Stimulated activated memory B cell treated with anti-CD40 and anti-IgM and Interleukin-4, amounts not matched to agents 10 μg/mL and 1 μg/mL and 100 μg/mL, for 72 hours (primary cell): ENCODE measurements around the gene APC.

Experiments used
- ATAC-seq: fragments of 150-1000 bp; cut with Tn5 transposase; 2 replicates; pipeline ENCODE4 v1.10.0; 2021
- H3K27ac Mint-ChIP-seq: one replicate; pipeline ENCODE4 v1.8.0; 2022; ENCODE audit warnings: mild to moderate bottlenecking, mixed read lengths
- H3K27me3 Mint-ChIP-seq: one replicate; pipeline ENCODE4 v1.8.0; 2022; ENCODE audit warnings: mixed read lengths
- H3K36me3 Mint-ChIP-seq: one replicate; pipeline ENCODE4 v1.8.0; 2022; ENCODE audit warnings: mixed read lengths
- H3K4me1 Mint-ChIP-seq: one replicate; pipeline ENCODE4 v1.8.0; 2022; ENCODE audit warnings: mixed read lengths
- H3K4me3 Mint-ChIP-seq: one replicate; pipeline ENCODE4 v1.8.0; 2022; ENCODE audit warnings: mild to moderate bottlenecking, moderate library complexity, mixed read lengths
- H3K9me3 Mint-ChIP-seq: one replicate; pipeline ENCODE4 v1.8.0; 2022; ENCODE audit warnings: mixed read lengths

The APC gene

DNA sequence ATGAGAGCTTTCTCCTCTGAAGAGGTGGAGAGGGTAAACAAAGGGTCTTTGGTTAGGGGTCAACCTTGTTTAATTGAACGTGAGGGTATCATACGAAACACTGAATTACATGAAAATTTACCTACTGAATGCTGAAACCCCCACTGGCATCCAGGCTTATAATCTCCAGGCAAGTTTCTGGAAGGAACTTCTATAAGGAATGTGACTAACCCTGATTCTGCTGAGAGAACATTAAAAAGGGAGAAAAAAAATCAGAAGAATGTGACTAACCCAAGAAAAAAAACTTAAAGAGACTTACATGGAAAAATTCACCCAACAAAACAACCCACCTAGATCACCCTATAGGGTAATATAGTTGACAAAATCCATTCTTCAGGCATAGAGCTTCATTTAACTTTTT, 55.5 kb downstream of the APC start:
- H3K4me3 Mint-ChIP-seq, result no peak overlapping the region
- no peaks in the 10 kb centered on the region for H3K27me3 Mint-ChIP-seq
- H3K9me3 Mint-ChIP-seq, result no peaks in the 10 kb centered on the region
- H3K4me1 Mint-ChIP-seq, result peaks cover 29% of the 10 kb centered on the region
- ATAC-seq, result no peak
- peak overlapping the region; percentile 64 for H3K27ac Mint-ChIP-seq
- peaks cover 31% of the 10 kb centered on the region for H3K36me3 Mint-ChIP-seq

DNA sequence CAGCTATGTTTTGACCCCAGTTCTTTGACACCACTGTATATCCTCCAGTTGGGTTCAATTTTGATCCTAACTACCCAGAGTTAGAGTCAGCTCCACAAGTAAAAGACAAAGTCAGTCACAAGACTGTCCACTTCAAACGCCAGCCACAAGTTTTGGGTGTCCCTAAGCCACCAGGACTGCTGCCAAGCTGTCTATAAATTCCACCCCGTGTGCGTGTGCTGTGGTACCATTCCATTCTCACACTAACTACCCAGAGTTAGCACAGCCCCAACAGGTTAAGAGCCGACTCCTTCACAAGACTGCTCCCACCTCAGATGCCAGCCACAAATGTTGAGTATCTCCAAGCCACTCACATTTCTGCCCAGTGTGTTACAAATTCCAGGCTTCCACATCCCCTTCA, 56.7 kb downstream of the APC start:
- peak overlapping the region; percentile 64 for H3K27ac Mint-ChIP-seq
- no peak overlapping the region for H3K4me3 Mint-ChIP-seq
- H3K36me3 Mint-ChIP-seq, result peaks cover 36% of the 10 kb centered on the region
- H3K9me3 Mint-ChIP-seq, result no peaks in the 10 kb centered on the region
- ATAC-seq, result no peak
- peaks cover 29% of the 10 kb centered on the region for H3K4me1 Mint-ChIP-seq
- no peaks in the 10 kb centered on the region for H3K27me3 Mint-ChIP-seq

DNA sequence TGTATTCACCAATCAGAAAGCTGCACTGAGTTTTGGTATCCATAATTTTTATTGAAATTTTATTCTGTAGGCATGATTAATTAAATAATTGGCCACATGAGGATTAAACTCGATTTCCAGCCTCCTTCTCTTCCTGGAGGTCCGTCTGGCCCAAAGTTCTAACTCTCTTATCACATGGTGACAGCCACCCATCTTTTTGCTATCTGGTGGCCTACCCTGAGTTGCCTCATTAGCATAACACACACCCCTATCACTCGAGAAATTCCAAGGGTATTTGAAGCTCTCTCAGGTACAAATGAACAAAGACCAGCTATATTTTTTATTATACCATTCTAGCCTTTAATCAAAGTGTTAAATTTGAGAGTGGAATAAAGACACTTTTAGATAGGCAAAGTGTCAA, 57.7 kb downstream of the APC start:
- peak overlapping the region; percentile 18 for H3K4me3 Mint-ChIP-seq
- no peaks in the 10 kb centered on the region for H3K9me3 Mint-ChIP-seq
- H3K27me3 Mint-ChIP-seq, result no peaks in the 10 kb centered on the region
- ATAC-seq, result no peak
- H3K27ac Mint-ChIP-seq, result peak overlapping the region; percentile 64
- H3K36me3 Mint-ChIP-seq, result peaks cover 42% of the 10 kb centered on the region
- peaks cover 29% of the 10 kb centered on the region for H3K4me1 Mint-ChIP-seq

DNA sequence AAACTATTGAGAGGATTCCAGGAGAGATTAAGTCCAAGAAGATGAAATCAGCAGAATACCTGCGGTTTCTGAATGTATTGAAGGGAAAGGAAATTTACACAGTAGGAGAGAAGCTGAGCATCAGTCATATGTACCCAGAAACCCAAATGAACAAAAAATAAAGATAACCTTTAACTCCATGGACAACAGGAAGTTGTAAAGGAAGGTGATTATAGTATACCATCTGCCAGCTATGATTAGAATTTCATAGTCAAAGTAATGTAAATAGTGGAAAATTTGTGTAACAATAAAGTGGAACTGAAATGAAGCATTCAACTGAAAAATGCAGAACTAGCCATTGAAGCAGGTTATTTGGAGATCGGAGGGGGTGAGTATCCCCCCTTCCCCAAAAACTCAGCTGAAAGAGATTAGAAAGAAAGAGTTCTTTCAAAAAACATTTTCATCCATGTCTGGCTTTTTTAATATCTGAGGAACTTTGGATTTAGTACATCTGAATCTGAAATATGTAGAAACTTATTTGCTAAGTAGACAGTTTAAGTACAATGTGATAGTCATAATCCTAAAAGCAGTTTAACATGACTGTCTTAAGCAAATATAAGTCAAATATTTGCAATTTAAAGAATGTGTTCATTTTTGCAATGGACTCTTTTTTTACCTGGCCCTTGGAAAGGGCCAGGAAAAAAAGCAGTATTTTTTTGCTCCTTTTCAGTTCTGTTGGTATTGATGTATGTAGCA, 58.4 kb downstream of the APC start:
- ATAC-seq, result peak; percentile 81
- H3K9me3 Mint-ChIP-seq, result no peaks in the 10 kb centered on the region
- H3K27me3 Mint-ChIP-seq, result no peaks in the 10 kb centered on the region
- H3K36me3 Mint-ChIP-seq, result peaks cover 45% of the 10 kb centered on the region
- H3K4me1 Mint-ChIP-seq, result peaks cover 29% of the 10 kb centered on the region
- H3K4me3 Mint-ChIP-seq, result peak overlapping the region; percentile 18
- H3K27ac Mint-ChIP-seq, result peak overlapping the region; percentile 64

DNA sequence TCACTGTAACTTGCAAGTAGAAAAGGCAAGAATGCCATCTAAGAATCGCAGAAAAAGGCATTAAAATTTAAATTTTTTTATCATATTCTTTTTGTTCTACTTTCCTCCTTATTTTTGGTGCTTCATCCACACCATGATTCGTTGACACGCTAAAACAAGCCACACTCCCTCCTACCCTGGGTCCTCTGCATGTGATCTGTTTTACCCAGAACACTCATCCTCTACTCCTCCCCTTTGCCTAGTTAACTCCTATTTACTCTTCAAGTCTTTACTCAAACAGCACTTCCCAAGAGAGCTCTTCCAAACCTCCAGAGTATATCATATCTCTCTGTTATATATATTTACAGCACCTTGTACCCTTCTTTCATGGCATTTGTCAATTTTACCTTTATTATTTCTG, 62.0 kb downstream of the APC start:
- H3K27ac Mint-ChIP-seq, result no peak overlapping the region
- H3K36me3 Mint-ChIP-seq, result peaks cover 33% of the 10 kb centered on the region
- no peaks in the 10 kb centered on the region for H3K9me3 Mint-ChIP-seq
- H3K4me1 Mint-ChIP-seq, result peaks cover 24% of the 10 kb centered on the region
- ATAC-seq, result no peak
- no peaks in the 10 kb centered on the region for H3K27me3 Mint-ChIP-seq
- H3K4me3 Mint-ChIP-seq, result no peak overlapping the region

DNA sequence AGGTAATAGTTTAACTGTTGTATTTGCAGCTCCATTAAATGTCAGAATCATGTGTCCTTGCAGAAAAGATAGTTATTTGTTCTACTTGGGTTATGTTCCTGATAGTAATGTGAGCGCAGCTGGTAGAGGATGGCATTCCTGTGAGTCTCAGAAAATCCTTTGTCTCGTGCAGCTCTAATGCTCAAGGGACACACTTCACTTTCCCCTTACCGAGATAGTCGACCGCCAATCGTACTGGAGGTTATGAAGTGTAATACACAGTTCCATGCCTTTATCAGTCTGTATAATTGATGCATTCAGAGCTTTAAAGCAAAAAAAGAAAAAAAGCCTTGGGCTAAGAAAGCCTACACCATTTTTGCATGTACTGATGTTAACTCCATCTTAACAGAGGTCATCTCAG, 63.2 kb downstream of the APC start:
- Mint-ChIP-seq H3K36me3 (peaks cover 41% of the 10 kb centered on the region), H3K4me3 (no peak overlapping the region), H3K9me3 (no peaks in the 10 kb centered on the region), H3K4me1 (peaks cover 12% of the 10 kb centered on the region), H3K27me3 (no peaks in the 10 kb centered on the region), H3K27ac (no peak overlapping the region)
- ATAC-seq, result no peak

DNA sequence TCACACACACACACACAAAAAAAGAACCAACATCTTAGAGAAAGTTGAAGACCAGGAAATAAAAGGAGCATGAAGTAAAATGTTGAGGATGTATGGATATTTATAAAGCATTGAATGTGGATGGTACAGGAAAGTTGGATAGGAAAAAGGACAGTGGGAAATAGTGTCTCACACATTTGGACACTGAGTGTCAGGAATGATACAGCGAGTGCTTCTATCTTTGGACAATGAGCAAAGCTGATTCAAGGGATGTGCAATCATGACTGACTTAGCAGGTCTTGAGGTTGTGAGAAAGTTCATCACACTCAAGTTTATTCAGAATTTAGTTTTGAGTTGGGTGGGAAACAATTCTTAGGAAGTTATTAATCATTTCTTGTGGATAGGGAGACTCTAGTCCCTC, 73.3 kb downstream of the APC start:
- no peaks in the 10 kb centered on the region for H3K27me3 Mint-ChIP-seq
- H3K4me1 Mint-ChIP-seq, result peaks cover 18% of the 10 kb centered on the region
- H3K36me3 Mint-ChIP-seq, result peaks cover 53% of the 10 kb centered on the region
- H3K9me3 Mint-ChIP-seq, result peaks cover 3% of the 10 kb centered on the region
- no peak for ATAC-seq
- no peak overlapping the region for H3K4me3 Mint-ChIP-seq
- H3K27ac Mint-ChIP-seq, result no peak overlapping the region

DNA sequence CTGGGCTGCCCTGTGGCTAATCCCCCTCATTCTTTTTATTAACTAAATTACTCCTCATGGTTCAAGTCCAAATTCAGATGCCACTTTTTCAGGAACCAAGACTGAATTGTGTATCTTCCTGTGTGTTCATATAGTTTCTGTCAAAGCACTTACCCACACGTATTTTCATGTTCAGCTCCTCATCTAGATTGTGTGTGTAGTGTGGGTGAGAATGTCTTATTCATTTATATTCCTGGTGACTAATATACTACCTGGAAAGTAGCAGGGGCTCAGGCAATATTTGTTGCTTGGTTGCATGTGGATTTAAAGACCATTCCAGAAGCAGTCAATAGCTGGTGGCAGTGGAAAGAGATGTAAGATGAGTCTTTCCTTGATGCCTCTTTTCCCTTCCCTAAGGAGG, 74.9 kb downstream of the APC start:
- Mint-ChIP-seq H3K36me3 (peaks cover 56% of the 10 kb centered on the region), H3K9me3 (peaks cover 3% of the 10 kb centered on the region), H3K27me3 (no peaks in the 10 kb centered on the region), H3K4me1 (peaks cover 18% of the 10 kb centered on the region), H3K4me3 (no peak overlapping the region), H3K27ac (peak overlapping the region; percentile 7)
- ATAC-seq, result no peak

DNA sequence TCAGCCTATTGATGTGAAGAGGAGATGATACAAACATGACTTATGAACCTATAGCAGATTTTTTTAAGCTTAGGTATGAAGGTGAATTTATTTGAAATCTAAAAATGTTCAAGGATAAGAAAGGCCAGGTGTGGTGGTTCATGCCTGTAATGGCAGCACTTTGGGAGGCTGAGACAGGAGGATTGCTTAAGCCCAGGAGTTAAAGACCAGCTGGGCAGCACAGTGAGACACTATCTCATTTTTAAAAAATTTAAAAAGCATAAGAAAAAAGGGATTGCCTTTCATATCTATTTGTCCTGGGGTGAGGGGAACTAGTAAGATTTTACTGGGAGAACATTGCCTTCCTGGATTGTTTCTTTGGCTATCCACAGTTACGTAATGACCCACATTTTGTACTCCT, 82.6 kb downstream of the APC start:
- no peak overlapping the region for H3K4me3 Mint-ChIP-seq
- H3K27ac Mint-ChIP-seq, result no peak overlapping the region
- H3K9me3 Mint-ChIP-seq, result no peaks in the 10 kb centered on the region
- no peak for ATAC-seq
- peaks cover 13% of the 10 kb centered on the region for H3K4me1 Mint-ChIP-seq
- H3K27me3 Mint-ChIP-seq, result no peaks in the 10 kb centered on the region
- H3K36me3 Mint-ChIP-seq, result peaks cover 51% of the 10 kb centered on the region

DNA sequence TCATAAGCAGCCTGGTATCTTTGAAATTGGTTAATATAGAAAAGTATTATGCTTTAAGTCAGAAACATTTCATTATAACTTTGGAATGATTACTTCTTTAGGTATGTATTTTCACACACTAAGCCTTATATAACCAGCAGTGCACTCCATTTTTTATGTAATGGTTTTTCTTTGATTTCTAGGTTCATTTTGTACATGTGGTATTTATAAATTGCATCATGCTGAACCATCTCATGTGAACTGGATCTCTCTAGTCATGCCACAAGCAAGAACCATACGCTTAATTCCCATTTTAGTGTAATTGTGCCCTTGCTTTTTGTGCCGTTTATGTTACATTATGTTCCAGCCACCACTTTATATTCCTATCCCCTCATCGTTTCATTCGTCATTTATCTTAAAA, 84.8 kb downstream of the APC start:
- Mint-ChIP-seq H3K27me3 (no peaks in the 10 kb centered on the region), H3K36me3 (peaks cover 56% of the 10 kb centered on the region), H3K4me1 (peaks cover 13% of the 10 kb centered on the region)

DNA sequence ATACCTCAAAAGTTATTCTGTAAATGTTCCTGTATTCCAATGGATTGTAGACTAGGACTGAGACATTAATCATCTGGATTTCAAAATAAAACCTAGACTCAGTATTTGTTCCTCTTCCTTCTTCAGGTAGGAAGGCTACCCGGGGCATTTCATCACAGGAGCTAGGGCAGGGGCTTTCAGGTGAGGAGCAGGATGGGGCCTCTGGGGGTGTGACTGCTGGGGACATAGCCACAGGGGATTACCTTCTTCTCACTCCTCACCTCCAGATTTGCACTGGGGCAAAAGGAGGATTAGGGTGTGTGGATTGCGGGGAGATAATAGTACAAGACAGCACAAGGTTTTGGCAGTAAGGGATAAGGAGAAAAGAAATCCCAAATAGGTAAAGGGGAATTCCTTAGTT, 85.5 kb downstream of the APC start:
- Mint-ChIP-seq H3K36me3 (peaks cover 60% of the 10 kb centered on the region), H3K27me3 (no peaks in the 10 kb centered on the region), H3K4me3 (no peak overlapping the region), H3K9me3 (no peaks in the 10 kb centered on the region), H3K4me1 (peaks cover 13% of the 10 kb centered on the region), H3K27ac (peak overlapping the region; percentile 64)
- no peak for ATAC-seq

More for the DNA sequence above, 84.8 kb downstream of the APC start:
- Mint-ChIP-seq H3K4me3 (no peak overlapping the region), H3K9me3 (no peaks in the 10 kb centered on the region), H3K27ac (peak overlapping the region; percentile 64)
- no peak for ATAC-seq

DNA sequence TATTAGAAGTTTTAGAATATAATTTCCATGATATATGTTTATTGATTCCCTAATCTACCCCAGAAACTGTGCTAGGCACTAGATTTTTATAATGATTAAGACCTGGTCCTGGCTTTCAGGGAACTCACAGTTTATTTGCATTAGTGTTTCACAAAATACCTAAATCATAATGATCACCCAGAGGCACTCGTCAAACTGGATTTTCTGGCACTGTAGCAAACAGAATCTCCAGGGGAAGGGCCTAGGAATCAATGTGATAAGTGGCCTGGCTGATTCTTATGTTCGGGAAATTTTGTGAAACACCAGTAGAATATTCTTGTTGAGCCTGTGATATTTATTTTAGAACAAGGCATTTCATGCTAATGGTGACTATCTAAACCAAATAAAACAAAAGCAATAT, 86.0 kb downstream of the APC start:
- Mint-ChIP-seq H3K4me1 (peaks cover 13% of the 10 kb centered on the region), H3K27ac (peak overlapping the region; percentile 64), H3K36me3 (peaks cover 61% of the 10 kb centered on the region), H3K4me3 (no peak overlapping the region), H3K9me3 (no peaks in the 10 kb centered on the region), H3K27me3 (no peaks in the 10 kb centered on the region)
- ATAC-seq, result no peak

DNA sequence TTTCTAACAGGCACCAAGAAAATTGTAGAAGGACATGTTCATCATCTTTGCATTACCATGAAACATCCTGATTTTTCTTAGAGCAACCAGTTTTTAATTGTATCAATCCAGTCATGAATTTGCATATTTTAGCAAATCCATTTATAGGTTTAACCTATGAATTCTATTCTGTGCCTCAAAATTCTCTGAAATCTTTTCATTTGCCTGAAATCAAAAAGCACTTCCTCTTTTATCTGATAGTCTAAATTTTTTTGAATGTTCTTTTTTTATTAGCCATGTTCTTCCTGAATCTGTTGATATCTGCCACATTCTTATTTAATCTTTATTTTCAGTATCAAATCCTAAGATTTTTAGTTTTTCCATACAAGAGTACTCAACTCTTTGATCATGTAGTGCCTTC, 86.5 kb downstream of the APC start:
- ATAC-seq, result no peak
- H3K27ac Mint-ChIP-seq, result no peak overlapping the region
- H3K4me1 Mint-ChIP-seq, result peaks cover 13% of the 10 kb centered on the region
- H3K36me3 Mint-ChIP-seq, result peaks cover 59% of the 10 kb centered on the region
- H3K4me3 Mint-ChIP-seq, result no peak overlapping the region
- no peaks in the 10 kb centered on the region for H3K9me3 Mint-ChIP-seq
- H3K27me3 Mint-ChIP-seq, result no peaks in the 10 kb centered on the region

DNA sequence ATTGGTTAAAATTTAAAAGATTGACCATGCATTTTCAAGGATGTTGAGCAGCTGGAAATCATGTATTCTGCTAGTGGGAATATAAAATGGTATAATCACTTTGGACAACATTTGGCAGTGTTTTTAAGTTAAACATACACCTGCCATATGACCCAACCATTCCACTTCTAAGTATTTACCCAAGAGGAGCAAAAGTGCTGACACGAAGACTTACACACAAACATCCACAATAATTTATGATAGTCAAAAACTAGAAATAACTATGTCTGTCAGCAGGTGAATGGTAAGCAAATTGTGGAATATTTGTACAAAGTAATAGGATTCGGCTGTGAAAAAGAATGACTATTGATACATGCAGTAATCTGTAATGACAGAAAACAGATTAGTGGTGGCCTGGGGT, 92.7 kb downstream of the APC start:
- H3K27ac Mint-ChIP-seq, result no peak overlapping the region
- H3K9me3 Mint-ChIP-seq, result no peaks in the 10 kb centered on the region
- peaks cover 51% of the 10 kb centered on the region for H3K36me3 Mint-ChIP-seq
- no peaks in the 10 kb centered on the region for H3K27me3 Mint-ChIP-seq
- H3K4me3 Mint-ChIP-seq, result no peak overlapping the region
- H3K4me1 Mint-ChIP-seq, result no peaks in the 10 kb centered on the region
- ATAC-seq, result no peak

DNA sequence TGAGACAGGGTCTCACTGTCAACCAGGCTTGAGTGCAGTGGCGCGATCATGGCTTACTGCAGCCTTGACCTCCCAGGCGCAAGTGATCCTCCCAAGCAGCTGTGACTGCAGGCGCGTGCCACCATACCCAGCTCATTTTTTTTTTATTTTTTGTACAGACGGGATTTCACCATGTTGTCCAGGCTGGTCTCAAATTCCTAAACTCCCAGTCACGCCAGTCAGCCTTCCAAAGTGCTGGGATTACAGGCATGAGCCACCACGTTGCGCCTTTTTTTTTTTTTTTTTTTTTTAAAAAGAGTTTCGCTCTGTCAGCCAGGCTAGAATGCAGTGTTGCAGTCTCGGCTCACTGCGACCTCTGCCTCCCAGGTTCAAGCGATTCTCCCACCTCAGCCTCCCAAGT, 96.3 kb downstream of the APC start:
- Mint-ChIP-seq H3K27me3 (no peaks in the 10 kb centered on the region), H3K9me3 (no peaks in the 10 kb centered on the region), H3K27ac (no peak overlapping the region), H3K4me1 (no peaks in the 10 kb centered on the region), H3K36me3 (peaks cover 55% of the 10 kb centered on the region), H3K4me3 (no peak overlapping the region)
- ATAC-seq, result no peak

DNA sequence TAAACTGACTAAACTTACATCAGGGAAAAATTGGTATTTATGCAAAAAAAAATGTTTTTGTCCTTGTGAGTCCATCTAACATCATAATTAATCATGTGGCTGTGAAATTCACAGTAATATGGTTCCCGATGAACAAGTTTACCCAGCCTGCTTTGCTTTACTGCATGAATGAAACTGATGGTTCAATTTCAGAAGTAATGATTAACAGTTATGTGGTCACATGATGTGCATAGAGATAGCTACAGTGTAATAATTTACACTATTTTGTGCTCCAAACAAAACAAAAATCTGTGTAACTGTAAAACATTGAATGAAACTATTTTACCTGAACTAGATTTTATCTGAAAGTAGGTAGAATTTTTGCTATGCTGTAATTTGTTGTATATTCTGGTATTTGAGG, 106.8 kb downstream of the APC start:
- Mint-ChIP-seq H3K36me3 (peaks cover 16% of the 10 kb centered on the region), H3K9me3 (no peaks in the 10 kb centered on the region), H3K27ac (no peak overlapping the region), H3K4me3 (no peak overlapping the region), H3K27me3 (no peaks in the 10 kb centered on the region), H3K4me1 (peaks cover 4% of the 10 kb centered on the region)
- ATAC-seq, result no peak
